Keratinocyte (primary cell): ENCODE data around the gene PLS3.

Experiments
- EZH2 ChIP-seq: IDR thresholded peaks from one replicate; pipeline ENCODE4 v1.6.1; 2012; ENCODE audit warnings: inconsistent platforms, mild to moderate bottlenecking, low read length, moderate library complexity
- TF ChIP-seq, protein P1 (sequence below), 3 experiments: IDR thresholded peaks in 1 of 3; conservative IDR thresholded peaks in 1 of 3; optimal IDR thresholded peaks in 1 of 3; 2 replicates in 2 of 3; 3 replicates in 1 of 3; pipeline versions ENCODE3 to v1.5.1; 2011; ENCODE audit warnings: low read length in 3 of 3, mild to moderate bottlenecking in 3 of 3, moderate library complexity in 2 of 3, control low read depth in 1 of 3, inconsistent platforms in 1 of 3; ENCODE audit not compliant: insufficient read depth in 2 of 3; ENCODE audit errors: extremely low read depth in 1 of 3

DNA sequence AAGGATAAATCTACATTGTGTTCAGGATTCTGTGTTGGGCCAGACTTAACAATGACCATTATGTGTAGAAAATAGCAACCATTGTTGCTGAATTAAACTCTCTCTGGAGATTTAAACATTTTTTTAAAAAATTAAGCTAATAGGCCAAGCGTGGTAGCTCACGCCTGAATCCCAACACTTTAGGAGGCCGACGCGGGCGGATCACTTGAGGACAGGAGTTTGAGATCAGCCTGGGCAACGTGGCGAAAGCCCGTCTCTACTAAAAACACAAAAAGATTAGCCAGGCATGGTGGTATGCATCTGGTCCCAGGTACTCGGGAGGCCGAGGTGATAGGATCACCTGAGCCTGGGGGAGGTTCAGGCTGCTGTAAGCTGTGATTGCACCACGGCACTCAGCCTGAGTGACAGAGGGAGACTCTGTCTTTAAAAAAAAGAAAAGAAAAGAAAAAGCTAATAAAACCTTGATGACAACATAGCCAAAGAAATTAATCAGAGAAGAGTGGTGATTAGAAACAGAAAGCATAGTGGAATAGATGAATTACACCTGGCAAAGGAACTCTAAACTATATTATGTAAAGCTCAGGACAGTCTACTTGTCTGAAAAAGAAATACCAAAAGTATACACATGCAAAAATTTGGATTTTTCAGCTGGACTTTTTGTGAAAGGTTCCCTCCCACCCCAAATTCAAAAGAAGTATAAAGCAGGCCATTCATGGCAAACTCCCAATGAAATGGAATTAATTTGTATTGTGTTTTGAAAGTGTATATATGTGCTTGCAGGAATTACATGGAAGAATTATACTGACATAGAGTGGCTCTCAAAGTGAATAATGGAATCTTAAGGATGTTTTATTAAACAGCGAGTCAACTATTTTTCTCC lies 21.9 kb downstream of the PLS3 start:
- TF ChIP-seq, protein P1, sequence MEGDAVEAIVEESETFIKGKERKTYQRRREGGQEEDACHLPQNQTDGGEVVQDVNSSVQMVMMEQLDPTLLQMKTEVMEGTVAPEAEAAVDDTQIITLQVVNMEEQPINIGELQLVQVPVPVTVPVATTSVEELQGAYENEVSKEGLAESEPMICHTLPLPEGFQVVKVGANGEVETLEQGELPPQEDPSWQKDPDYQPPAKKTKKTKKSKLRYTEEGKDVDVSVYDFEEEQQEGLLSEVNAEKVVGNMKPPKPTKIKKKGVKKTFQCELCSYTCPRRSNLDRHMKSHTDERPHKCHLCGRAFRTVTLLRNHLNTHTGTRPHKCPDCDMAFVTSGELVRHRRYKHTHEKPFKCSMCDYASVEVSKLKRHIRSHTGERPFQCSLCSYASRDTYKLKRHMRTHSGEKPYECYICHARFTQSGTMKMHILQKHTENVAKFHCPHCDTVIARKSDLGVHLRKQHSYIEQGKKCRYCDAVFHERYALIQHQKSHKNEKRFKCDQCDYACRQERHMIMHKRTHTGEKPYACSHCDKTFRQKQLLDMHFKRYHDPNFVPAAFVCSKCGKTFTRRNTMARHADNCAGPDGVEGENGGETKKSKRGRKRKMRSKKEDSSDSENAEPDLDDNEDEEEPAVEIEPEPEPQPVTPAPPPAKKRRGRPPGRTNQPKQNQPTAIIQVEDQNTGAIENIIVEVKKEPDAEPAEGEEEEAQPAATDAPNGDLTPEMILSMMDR (optimal IDR thresholded peaks at IDR 0.05 in 1 of 3, IDR thresholded peaks at IDR 0.05 in 1 of 3, conservative IDR thresholded peaks at IDR 0.05 in 1 of 3; ENCODE audit: extremely low read depth in 1 of 3, insufficient read depth in 2 of 3, low read length in 3 of 3), result no peak
- no peak for TF ChIP-seq EZH2
